Osteocyte (in vitro differentiated cells): Measurements from ENCODE around the gene DPY19L1. TPM values are rescaled to one million over a fixed set of nuclear protein-coding genes. Genes with fewer than 3 reads are reported as not detected.

Experiments used
- DNase-seq: peaks from one replicate; pipeline ENCODE4 v3.0.0; 2021; ENCODE audit warnings: mixed read lengths; ENCODE audit not compliant: unreplicated experiment; ENCODE audit errors: extremely low spot score
- H3K27ac Mint-ChIP-seq: one replicate; pipeline ENCODE4 v1.8.0; 2021; ENCODE audit warnings: mild to moderate bottlenecking, mixed read lengths; ENCODE audit not compliant: unreplicated experiment
- H3K27me3 Mint-ChIP-seq: one replicate; pipeline ENCODE4 v1.8.0; 2021; ENCODE audit warnings: mixed read lengths; ENCODE audit not compliant: unreplicated experiment
- H3K36me3 Mint-ChIP-seq: one replicate; pipeline ENCODE4 v1.8.0; 2021; ENCODE audit warnings: mixed read lengths; ENCODE audit not compliant: unreplicated experiment
- H3K4me1 Mint-ChIP-seq: one replicate; pipeline ENCODE4 v1.8.0; 2021; ENCODE audit warnings: mixed read lengths; ENCODE audit not compliant: unreplicated experiment
- H3K4me3 Mint-ChIP-seq: one replicate; pipeline ENCODE4 v1.8.0; 2021; ENCODE audit warnings: mild to moderate bottlenecking, moderate library complexity, mixed read lengths; ENCODE audit not compliant: unreplicated experiment
- H3K9me3 Mint-ChIP-seq: one replicate; pipeline ENCODE4 v1.8.0; 2021; ENCODE audit warnings: mixed read lengths; ENCODE audit not compliant: unreplicated experiment
- total RNA-seq: library from RNA; stranded (reverse); gene quantifications from 2 replicates; pipeline ENCODE4 v1.2.1, GENCODE V29; 2021
- TF ChIP-seq, protein P1 (sequence below): fragments of 200-600 bp; sonication (generic); IDR thresholded peaks from 2 replicates; pipeline ENCODE4 v1.5.0; 2021; ENCODE audit warnings: antibody characterized with exemption, mild to moderate bottlenecking, moderate library complexity

The DPY19L1 gene
- total RNA-seq, 1 donor from 2014 or later: 39.3 TPM

- no peaks in the 10 kb centered on the region for H3K9me3 Mint-ChIP-seq
- no peak overlapping the region for H3K27ac Mint-ChIP-seq
- no peaks in the 10 kb centered on the region for H3K27me3 Mint-ChIP-seq
Measured at GRCh38 chr7:35032166-35032565, 5.1 kb downstream of the DPY19L1 start.

GRCh38 chr7:35030848-35031247 lies 6.4 kb downstream of the DPY19L1 start:
- Mint-ChIP-seq H3K4me1 (peaks cover 42% of the 10 kb centered on the region), H3K27ac (no peak overlapping the region), H3K36me3 (no peaks in the 10 kb centered on the region), H3K4me3 (no peak overlapping the region), H3K27me3 (no peaks in the 10 kb centered on the region), H3K9me3 (no peaks in the 10 kb centered on the region)
- DNase-seq: no peak
- TF ChIP-seq, protein P1, sequence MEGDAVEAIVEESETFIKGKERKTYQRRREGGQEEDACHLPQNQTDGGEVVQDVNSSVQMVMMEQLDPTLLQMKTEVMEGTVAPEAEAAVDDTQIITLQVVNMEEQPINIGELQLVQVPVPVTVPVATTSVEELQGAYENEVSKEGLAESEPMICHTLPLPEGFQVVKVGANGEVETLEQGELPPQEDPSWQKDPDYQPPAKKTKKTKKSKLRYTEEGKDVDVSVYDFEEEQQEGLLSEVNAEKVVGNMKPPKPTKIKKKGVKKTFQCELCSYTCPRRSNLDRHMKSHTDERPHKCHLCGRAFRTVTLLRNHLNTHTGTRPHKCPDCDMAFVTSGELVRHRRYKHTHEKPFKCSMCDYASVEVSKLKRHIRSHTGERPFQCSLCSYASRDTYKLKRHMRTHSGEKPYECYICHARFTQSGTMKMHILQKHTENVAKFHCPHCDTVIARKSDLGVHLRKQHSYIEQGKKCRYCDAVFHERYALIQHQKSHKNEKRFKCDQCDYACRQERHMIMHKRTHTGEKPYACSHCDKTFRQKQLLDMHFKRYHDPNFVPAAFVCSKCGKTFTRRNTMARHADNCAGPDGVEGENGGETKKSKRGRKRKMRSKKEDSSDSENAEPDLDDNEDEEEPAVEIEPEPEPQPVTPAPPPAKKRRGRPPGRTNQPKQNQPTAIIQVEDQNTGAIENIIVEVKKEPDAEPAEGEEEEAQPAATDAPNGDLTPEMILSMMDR: no peak

More at GRCh38 chr7:35032166-35032565, 5.1 kb downstream of the DPY19L1 start:
- Mint-ChIP-seq H3K36me3 (no peaks in the 10 kb centered on the region), H3K4me3 (no peak overlapping the region), H3K4me1 (peaks cover 40% of the 10 kb centered on the region)
- TF ChIP-seq, protein P1: no peak
- DNase-seq: no peak

DNA sequence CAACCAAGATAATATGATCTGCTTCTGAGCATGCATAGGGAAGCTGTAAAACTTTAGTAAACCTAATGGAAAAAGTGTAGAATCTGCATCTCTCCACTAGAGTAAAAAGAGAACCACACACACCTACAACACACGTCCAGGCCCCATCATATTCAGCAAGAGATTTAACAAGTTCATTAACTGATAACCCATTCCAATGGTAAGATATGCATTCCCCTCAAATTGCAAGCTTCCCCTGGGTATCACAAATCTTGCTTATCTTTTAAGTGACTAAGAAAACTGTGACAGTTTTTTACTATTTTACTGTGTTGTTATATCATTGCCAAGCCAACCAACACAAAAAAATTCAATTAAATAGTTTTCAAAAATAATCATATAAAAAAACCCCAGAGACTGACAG lies 8.0 kb downstream of the DPY19L1 start:
- H3K27me3 Mint-ChIP-seq: no peaks in the 10 kb centered on the region
- H3K36me3 Mint-ChIP-seq: no peaks in the 10 kb centered on the region
- TF ChIP-seq, protein P1: no peak
- no peaks in the 10 kb centered on the region for H3K9me3 Mint-ChIP-seq
- no peak overlapping the region for H3K27ac Mint-ChIP-seq
- DNase-seq: no peak
- H3K4me3 Mint-ChIP-seq: no peak overlapping the region
- peaks cover 40% of the 10 kb centered on the region for H3K4me1 Mint-ChIP-seq

DNA sequence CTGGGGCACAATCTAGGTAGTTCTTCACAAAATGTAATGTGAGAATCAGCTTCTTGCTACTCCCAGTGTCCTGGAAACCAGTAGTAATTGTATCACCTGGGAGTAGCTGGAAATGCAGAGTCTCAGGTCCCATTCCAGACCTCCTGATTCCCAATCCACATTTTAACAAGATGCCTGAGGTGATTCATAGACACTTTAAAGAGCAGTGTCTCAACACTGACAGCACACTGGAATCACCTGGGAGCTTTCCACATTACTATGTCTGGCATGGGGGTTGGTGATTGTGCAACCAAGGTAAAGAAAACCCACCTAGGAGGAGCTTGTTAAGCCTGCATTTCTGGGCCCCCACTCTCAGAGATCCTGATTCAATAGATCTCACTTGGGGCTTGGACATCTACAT lies 11.1 kb downstream of the DPY19L1 start:
- Mint-ChIP-seq H3K27ac (no peak overlapping the region), H3K27me3 (no peaks in the 10 kb centered on the region), H3K36me3 (no peaks in the 10 kb centered on the region), H3K4me3 (no peak overlapping the region), H3K9me3 (no peaks in the 10 kb centered on the region), H3K4me1 (peaks cover 31% of the 10 kb centered on the region)
- DNase-seq: no peak
- TF ChIP-seq, protein P1: no peak

GRCh38 chr7:35025369-35025870 lies 11.9 kb downstream of the DPY19L1 start:
- no peak for DNase-seq
- TF ChIP-seq, protein P1: no peak
- Mint-ChIP-seq H3K4me3 (no peak overlapping the region), H3K36me3 (no peaks in the 10 kb centered on the region), H3K9me3 (no peaks in the 10 kb centered on the region), H3K27ac (no peak overlapping the region), H3K27me3 (no peaks in the 10 kb centered on the region), H3K4me1 (peaks cover 25% of the 10 kb centered on the region)
